NCI-H1436 (cell line): ENCODE data around the gene PLA1A.
"Not testable (repeated sequence)": the region's sequence is repeated elsewhere in the genome, so short reads cannot be mapped to it uniquely, and the experiment has no call there.

ENCODE experiments used
- DNase-seq: peaks from one replicate; lab custom pipeline; 2025; lab: John Stamatoyannopoulos, UW

Gene PLA1A

GRCh38 chr3:119597548-119598288 is at the start of gene PLA1A:
PLA1A (plus strand) TSS chr3:119597885; CDS start chr3:119597914, 29 bp downstream.
- DNase-seq, result no peak

- no peak for DNase-seq
Observed at GRCh38 chr3:119548341-119548740, 49.3 kb upstream of the PLA1A start.

GRCh38 chr3:119550192-119550910 is 47.3 kb upstream of the PLA1A start:
- DNase-seq, result no peak

- DNase-seq, result no peak
Observed at GRCh38 chr3:119551598-119551997, 46.1 kb upstream of the PLA1A start.

GRCh38 chr3:119552928-119553327 is 44.8 kb upstream of the PLA1A start:
- DNase-seq, result not testable (repeated sequence)

- DNase-seq, result no peak
Observed at GRCh38 chr3:119553823-119554415, 43.8 kb upstream of the PLA1A start.

GRCh38 chr3:119555309-119555735 is 42.4 kb upstream of the PLA1A start:
- no peak for DNase-seq

- DNase-seq, result no peak
Observed at GRCh38 chr3:119555929-119556328, 41.8 kb upstream of the PLA1A start.

GRCh38 chr3:119557192-119557876 is 40.4 kb upstream of the PLA1A start:
- DNase-seq, result no peak

- no peak for DNase-seq
Observed at GRCh38 chr3:119557877-119558269, 39.8 kb upstream of the PLA1A start.

- DNase-seq, result no peak
Observed at GRCh38 chr3:119558626-119559317, 38.9 kb upstream of the PLA1A start.

- DNase-seq, result no peak
Observed at GRCh38 chr3:119559441-119559963, 38.2 kb upstream of the PLA1A start, which contains the start of gene CD80. CD80 (minus strand) TSS chr3:119559614; CDS start chr3:119557728, 1,886 bp downstream.

GRCh38 chr3:119560160-119560559 is 37.5 kb upstream of the PLA1A start:
- no peak for DNase-seq

GRCh38 chr3:119562307-119562961 is 35.3 kb upstream of the PLA1A start:
- no peak for DNase-seq

- not testable (repeated sequence) for DNase-seq
Observed at GRCh38 chr3:119563334-119563733, 34.4 kb upstream of the PLA1A start.

GRCh38 chr3:119569156-119569555 is 28.5 kb upstream of the PLA1A start:
- no peak for DNase-seq

GRCh38 chr3:119570229-119570628 is 27.5 kb upstream of the PLA1A start:
- DNase-seq, result no peak

- DNase-seq, result no peak
Observed at GRCh38 chr3:119571230-119571629, 26.5 kb upstream of the PLA1A start.

- DNase-seq, result no peak
Observed at GRCh38 chr3:119571688-119572087, 26.0 kb upstream of the PLA1A start.

GRCh38 chr3:119575507-119575906 is 22.2 kb upstream of the PLA1A start:
- no peak for DNase-seq
